ENCODE data around the gene TANGO2.

DNA sequence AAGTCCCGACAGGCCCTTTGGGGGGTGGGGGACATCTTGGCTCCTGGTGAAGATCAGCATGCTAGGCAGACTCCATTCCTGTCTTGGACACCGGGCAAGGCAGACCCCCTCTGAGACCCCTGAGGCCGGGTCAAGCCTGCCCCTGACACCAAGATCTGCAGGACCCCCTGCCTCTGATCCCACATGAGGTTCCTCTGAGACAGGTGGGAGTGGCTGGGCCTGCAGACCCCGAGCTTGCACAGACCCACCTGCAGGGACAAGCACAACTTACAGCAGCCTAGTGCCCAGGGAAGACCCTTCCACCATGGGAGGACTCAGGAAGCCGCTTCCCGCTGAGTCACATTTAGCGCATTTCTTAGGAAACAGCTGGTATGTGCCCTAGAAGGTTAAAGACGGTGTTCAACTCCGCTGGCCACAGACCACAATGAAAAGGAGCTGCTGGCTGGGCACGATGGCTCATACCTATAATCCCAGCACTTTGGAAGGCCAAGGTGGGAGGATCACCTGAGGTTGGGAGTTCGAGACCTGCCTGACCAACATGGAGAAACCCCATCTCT lies 19.8 kb upstream of the TANGO2 start:
- TF ChIP-seq, protein P1, sequence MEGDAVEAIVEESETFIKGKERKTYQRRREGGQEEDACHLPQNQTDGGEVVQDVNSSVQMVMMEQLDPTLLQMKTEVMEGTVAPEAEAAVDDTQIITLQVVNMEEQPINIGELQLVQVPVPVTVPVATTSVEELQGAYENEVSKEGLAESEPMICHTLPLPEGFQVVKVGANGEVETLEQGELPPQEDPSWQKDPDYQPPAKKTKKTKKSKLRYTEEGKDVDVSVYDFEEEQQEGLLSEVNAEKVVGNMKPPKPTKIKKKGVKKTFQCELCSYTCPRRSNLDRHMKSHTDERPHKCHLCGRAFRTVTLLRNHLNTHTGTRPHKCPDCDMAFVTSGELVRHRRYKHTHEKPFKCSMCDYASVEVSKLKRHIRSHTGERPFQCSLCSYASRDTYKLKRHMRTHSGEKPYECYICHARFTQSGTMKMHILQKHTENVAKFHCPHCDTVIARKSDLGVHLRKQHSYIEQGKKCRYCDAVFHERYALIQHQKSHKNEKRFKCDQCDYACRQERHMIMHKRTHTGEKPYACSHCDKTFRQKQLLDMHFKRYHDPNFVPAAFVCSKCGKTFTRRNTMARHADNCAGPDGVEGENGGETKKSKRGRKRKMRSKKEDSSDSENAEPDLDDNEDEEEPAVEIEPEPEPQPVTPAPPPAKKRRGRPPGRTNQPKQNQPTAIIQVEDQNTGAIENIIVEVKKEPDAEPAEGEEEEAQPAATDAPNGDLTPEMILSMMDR (IDR thresholded peaks at IDR 0.05; ENCODE audit: borderline replicate concordance, extremely low read depth, low read length, poor library complexity, severe bottlenecking) = no peak
- no peak for TF ChIP-seq EZH2 (IDR thresholded peaks at IDR 0.05; ENCODE audit: borderline replicate concordance, low read depth, low read length, severe bottlenecking)
